ENCODE measurements around the gene ADH1A. TPM values are rescaled to one million over a fixed set of nuclear protein-coding genes. Genes with fewer than 3 reads are reported as not detected.
"Not testable (repeated sequence)": the region's sequence is repeated elsewhere in the genome, so short reads cannot be mapped to it uniquely, and the experiment has no call there.

Gene ADH1A
- not detected for total RNA-seq

- H3K36me3 Mint-ChIP-seq = no peaks in the 10 kb centered on the region
- no peak for ATAC-seq (ENCODE audit: low read depth)
- POLR2A ChIA-PET = no interaction called here
Observed at GRCh38 chr4:99290848-99291786, at the start of gene ADH1A. ADH1A (minus strand) TSS chr4:99290985; CDS start chr4:99290914, 71 bp downstream.

GRCh38 chr4:99339172-99339571, 48.4 kb upstream of the ADH1A start:
- H3K27me3 Mint-ChIP-seq = peaks cover 2% of the 10 kb centered on the region
- no peak overlapping the region for H3K4me3 Mint-ChIP-seq
- no peaks in the 10 kb centered on the region for H3K36me3 Mint-ChIP-seq
- H3K4me1 Mint-ChIP-seq = no peaks in the 10 kb centered on the region
- no peak overlapping the region for H3K27ac Mint-ChIP-seq
- DNase-seq (no peak), ATAC-seq (ENCODE audit: low read depth) (no peak)
- POLR2A ChIA-PET = no interaction called here
- H3K9me3 Mint-ChIP-seq = no peaks in the 10 kb centered on the region

More at GRCh38 chr4:99290848-99291786, at the start of gene ADH1A:
- DNase-seq = no peak
- Mint-ChIP-seq H3K27me3 (no peaks in the 10 kb centered on the region), H3K4me1 (no peaks in the 10 kb centered on the region), H3K27ac (no peak within 1 kb of the TSS), H3K4me3 (no peak within 1 kb of the TSS), H3K9me3 (no peaks in the 10 kb centered on the region)

GRCh38 chr4:99336553-99336952, 45.8 kb upstream of the ADH1A start:
- POLR2A ChIA-PET = no interaction called here
- no peak for ATAC-seq (ENCODE audit: low read depth)

GRCh38 chr4:99334880-99335279, 44.1 kb upstream of the ADH1A start:
- Mint-ChIP-seq H3K27ac (no peak overlapping the region), H3K9me3 (peaks cover 2% of the 10 kb centered on the region)
- no peak for ATAC-seq (ENCODE audit: low read depth)

More at GRCh38 chr4:99336553-99336952, 45.8 kb upstream of the ADH1A start:
- no peak overlapping the region for H3K27ac Mint-ChIP-seq
- H3K27me3 Mint-ChIP-seq = no peaks in the 10 kb centered on the region
- H3K9me3 Mint-ChIP-seq = peaks cover 2% of the 10 kb centered on the region
- no peaks in the 10 kb centered on the region for H3K36me3 Mint-ChIP-seq
- H3K4me1 Mint-ChIP-seq = no peaks in the 10 kb centered on the region
- H3K4me3 Mint-ChIP-seq = no peak overlapping the region
- DNase-seq = no peak

GRCh38 chr4:99330648-99331047, 39.9 kb upstream of the ADH1A start:
- no peaks in the 10 kb centered on the region for H3K36me3 Mint-ChIP-seq
- peaks cover 2% of the 10 kb centered on the region for H3K9me3 Mint-ChIP-seq
- H3K4me1 Mint-ChIP-seq = no peaks in the 10 kb centered on the region
- H3K27ac Mint-ChIP-seq = no peak overlapping the region
- ATAC-seq (ENCODE audit: low read depth) = no peak
- POLR2A ChIA-PET = no interaction called here
- no peak for DNase-seq
- H3K4me3 Mint-ChIP-seq = no peak overlapping the region
- no peaks in the 10 kb centered on the region for H3K27me3 Mint-ChIP-seq

More at GRCh38 chr4:99334880-99335279, 44.1 kb upstream of the ADH1A start:
- H3K4me3 Mint-ChIP-seq = no peak overlapping the region
- POLR2A ChIA-PET = no interaction called here
- no peak for DNase-seq
- H3K4me1 Mint-ChIP-seq = no peaks in the 10 kb centered on the region
- no peaks in the 10 kb centered on the region for H3K27me3 Mint-ChIP-seq
- H3K36me3 Mint-ChIP-seq = no peaks in the 10 kb centered on the region

GRCh38 chr4:99329876-99330275, 39.1 kb upstream of the ADH1A start:
- H3K27me3 Mint-ChIP-seq = no peaks in the 10 kb centered on the region

GRCh38 chr4:99324979-99325378, 34.2 kb upstream of the ADH1A start:
- Mint-ChIP-seq H3K27ac (no peak overlapping the region), H3K4me3 (no peak overlapping the region), H3K9me3 (no peaks in the 10 kb centered on the region), H3K36me3 (no peaks in the 10 kb centered on the region), H3K4me1 (no peaks in the 10 kb centered on the region), H3K27me3 (no peaks in the 10 kb centered on the region)
- DNase-seq (no peak), ATAC-seq (ENCODE audit: low read depth) (no peak)
- POLR2A ChIA-PET = no interaction called here

More at GRCh38 chr4:99329876-99330275, 39.1 kb upstream of the ADH1A start:
- DNase-seq (no peak), ATAC-seq (ENCODE audit: low read depth) (no peak)
- Mint-ChIP-seq H3K4me1 (no peaks in the 10 kb centered on the region), H3K4me3 (no peak overlapping the region), H3K9me3 (peaks cover 2% of the 10 kb centered on the region), H3K36me3 (no peaks in the 10 kb centered on the region), H3K27ac (no peak overlapping the region)
- POLR2A ChIA-PET = no interaction called here

- POLR2A ChIA-PET = no interaction called here
- no peaks in the 10 kb centered on the region for H3K36me3 Mint-ChIP-seq
- H3K27me3 Mint-ChIP-seq = no peaks in the 10 kb centered on the region
- H3K4me1 Mint-ChIP-seq = no peaks in the 10 kb centered on the region
- ATAC-seq (ENCODE audit: low read depth) (no peak), DNase-seq (no peak)
- H3K27ac Mint-ChIP-seq = no peak overlapping the region
- H3K9me3 Mint-ChIP-seq = no peaks in the 10 kb centered on the region
- H3K4me3 Mint-ChIP-seq = no peak overlapping the region
Observed at GRCh38 chr4:99324361-99324760, 33.6 kb upstream of the ADH1A start.

- no peak for ATAC-seq (ENCODE audit: low read depth)
- Mint-ChIP-seq H3K27me3 (no peaks in the 10 kb centered on the region), H3K27ac (no peak overlapping the region), H3K4me3 (no peak overlapping the region), H3K9me3 (no peaks in the 10 kb centered on the region), H3K4me1 (no peaks in the 10 kb centered on the region), H3K36me3 (no peaks in the 10 kb centered on the region)
- POLR2A ChIA-PET = no interaction called here
- DNase-seq = no peak
Observed at GRCh38 chr4:99323756-99324155, 33.0 kb upstream of the ADH1A start.

GRCh38 chr4:99321241-99322191, 30.7 kb upstream of the ADH1A start, which contains the start of gene ADH1B:
ADH1B (minus strand) TSS chr4:99321401; CDS start chr4:99321331, 70 bp downstream.
- Mint-ChIP-seq H3K4me1 (no peaks in the 10 kb centered on the region), H3K27ac (no peak within 1 kb of the TSS), H3K9me3 (no peaks in the 10 kb centered on the region), H3K27me3 (no peaks in the 10 kb centered on the region), H3K36me3 (no peaks in the 10 kb centered on the region), H3K4me3 (no peak within 1 kb of the TSS)
- no peak for DNase-seq
- no peak for ATAC-seq (ENCODE audit: low read depth)
- POLR2A ChIA-PET = no interaction called here

GRCh38 chr4:99317811-99318210, 27.0 kb upstream of the ADH1A start:
- DNase-seq; H3K27ac Mint-ChIP-seq; H3K9me3 Mint-ChIP-seq; H3K27me3 Mint-ChIP-seq; ATAC-seq (ENCODE audit: low read depth); POLR2A ChIA-PET; H3K4me3 Mint-ChIP-seq; H3K4me1 Mint-ChIP-seq; H3K36me3 Mint-ChIP-seq: not testable (repeated sequence)

GRCh38 chr4:99317354-99317753, 26.6 kb upstream of the ADH1A start:
- Mint-ChIP-seq H3K4me3 (no peak overlapping the region), H3K9me3 (no peaks in the 10 kb centered on the region), H3K27me3 (no peaks in the 10 kb centered on the region), H3K27ac (no peak overlapping the region), H3K4me1 (no peaks in the 10 kb centered on the region), H3K36me3 (no peaks in the 10 kb centered on the region)
- ATAC-seq (ENCODE audit: low read depth) (no peak), DNase-seq (no peak)
- POLR2A ChIA-PET = no interaction called here

GRCh38 chr4:99315839-99316238, 25.1 kb upstream of the ADH1A start:
- DNase-seq = no peak
- Mint-ChIP-seq H3K4me1 (no peaks in the 10 kb centered on the region), H3K27me3 (no peaks in the 10 kb centered on the region), H3K36me3 (no peaks in the 10 kb centered on the region), H3K4me3 (no peak overlapping the region), H3K9me3 (no peaks in the 10 kb centered on the region), H3K27ac (no peak overlapping the region)
- POLR2A ChIA-PET = no interaction called here
- no peak for ATAC-seq (ENCODE audit: low read depth)
